Keratinocyte (primary cell): ENCODE data around the gene CARMIL1. TPM values are rescaled to one million over a fixed set of nuclear protein-coding genes. Genes with fewer than 3 reads are reported as not detected.

ENCODE experiments used
- DNase-seq: peaks from one replicate; pipeline ENCODE4 v3.0.0-alpha.2; 2011; ENCODE audit warnings: low read depth, missing footprints, low spot score
- FAIRE-seq: peaks from 2 replicates; lab custom pipeline; 2011; peaks lifted over from hg19 to GRCh38; lab: Jason Lieb, UNC
- H2AFZ ChIP-seq: 2 replicates; pipeline ENCODE4 v1.6.0; 2012; ENCODE audit warnings: low read length, control low read depth, inconsistent platforms; ENCODE audit not compliant: control insufficient read depth
- H3K27ac ChIP-seq: 2 replicates; pipeline ENCODE4 v1.5.1; 2011; ENCODE audit warnings: low read length; ENCODE audit not compliant: control insufficient read depth, insufficient read depth
- H3K27me3 ChIP-seq: 3 replicates; pipeline ENCODE4 v1.6.0; 2011; ENCODE audit warnings: low read length; ENCODE audit not compliant: control insufficient read depth, insufficient read depth; ENCODE audit errors: extremely low read depth
- H3K36me3 ChIP-seq, 2 experiments: 2 replicates in 1 of 2; 3 replicates in 1 of 2; pipeline ENCODE4 v1.5.1; 2011; ENCODE audit warnings: low read length in 2 of 2, mild to moderate bottlenecking in 1 of 2; ENCODE audit not compliant: control insufficient read depth in 2 of 2, insufficient read depth in 2 of 2; ENCODE audit errors: extremely low read depth in 1 of 2
- H3K4me1 ChIP-seq: 3 replicates; pipeline ENCODE4 v1.5.1; 2011; ENCODE audit warnings: low read length; ENCODE audit not compliant: control insufficient read depth, insufficient read depth; ENCODE audit errors: extremely low read depth
- H3K4me2 ChIP-seq: 3 replicates; pipeline ENCODE4 v1.6.0; 2011; ENCODE audit warnings: low read depth, low read length; ENCODE audit not compliant: control insufficient read depth, insufficient read depth; ENCODE audit errors: extremely low read depth
- H3K4me3 ChIP-seq, 3 experiments: fragments of 200-600 bp in 1 of 3; sonication (generic) in 1 of 3; 2 replicates in 2 of 3; 3 replicates in 1 of 3; pipeline ENCODE4 v1.5.1; 2011 to 2016; ENCODE audit warnings: low read length in 3 of 3, mild to moderate bottlenecking in 3 of 3, control low read depth in 2 of 3, inconsistent platforms in 1 of 3, low read depth in 1 of 3, mixed read lengths in 1 of 3, mixed run types in 1 of 3, moderate library complexity in 1 of 3; ENCODE audit not compliant: control insufficient read depth in 2 of 3, insufficient read depth in 2 of 3; ENCODE audit errors: extremely low read depth in 1 of 3
- H3K79me2 ChIP-seq: 2 replicates; pipeline ENCODE4 v1.6.0; 2012; ENCODE audit warnings: low read length; ENCODE audit not compliant: control insufficient read depth, insufficient read depth
- H3K9ac ChIP-seq: 3 replicates; pipeline ENCODE4 v1.6.0; 2011; ENCODE audit warnings: low read length; ENCODE audit not compliant: control insufficient read depth, insufficient read depth; ENCODE audit errors: extremely low read depth
- H3K9me1 ChIP-seq: 3 replicates; pipeline ENCODE4 v1.6.0; 2011; ENCODE audit warnings: low read length; ENCODE audit not compliant: control insufficient read depth, insufficient read depth; ENCODE audit errors: extremely low read depth
- H3K9me3 ChIP-seq: 2 replicates; pipeline ENCODE4 v1.5.1; 2012; ENCODE audit warnings: low read depth, low read length; ENCODE audit not compliant: control insufficient read depth
- H4K20me1 ChIP-seq: 3 replicates; pipeline ENCODE4 v1.6.0; 2011; ENCODE audit warnings: low read length; ENCODE audit not compliant: control insufficient read depth, insufficient read depth; ENCODE audit errors: extremely low read depth
- EZH2 ChIP-seq: IDR thresholded peaks from one replicate; pipeline ENCODE4 v1.6.1; 2012; ENCODE audit warnings: inconsistent platforms, mild to moderate bottlenecking, low read length, moderate library complexity
- dilution Hi-C: fragments of 300-500 bp; cut with MboI; formaldehyde crosslinking; loops from one replicate; pipeline ENCODE4 v1.7.0; 2020; ENCODE audit warnings: low sequenced_read_pairs; ENCODE audit not compliant: extremely low pct_ligation_motif_present
- polyA plus RNA-seq, 5 experiments: library from polyadenylated mRNA; depleted of rRNA in 3 of 5; stranded (reverse) in 3 of 5; stranded (forward) in 1 of 5; unstranded in 1 of 5; fragments of >200 nt; gene quantifications; 1 replicate in 1 of 5; 2 replicates in 3 of 5; 3 replicates in 1 of 5; pipeline versions ENCODE4 v1.2.1 to v1.2.3, GENCODE V29; 2011 to 2012; ENCODE audit warnings: missing spikeins in 2 of 5, low read depth in 1 of 5, low replicate concordance in 1 of 5
- TF ChIP-seq, protein P1 (sequence below), 3 experiments: IDR thresholded peaks in 1 of 3; conservative IDR thresholded peaks in 1 of 3; optimal IDR thresholded peaks in 1 of 3; 2 replicates in 2 of 3; 3 replicates in 1 of 3; pipeline versions ENCODE3 to v1.5.1; 2011; ENCODE audit warnings: low read length in 3 of 3, mild to moderate bottlenecking in 3 of 3, moderate library complexity in 2 of 3, control low read depth in 1 of 3, inconsistent platforms in 1 of 3; ENCODE audit not compliant: insufficient read depth in 2 of 3; ENCODE audit errors: extremely low read depth in 1 of 3

The CARMIL1 gene
- polyA plus RNA-seq, 1 donor (not counting 4 experiments of a cell fraction or from before 2014, with no cell fraction given) = 18.9 TPM

DNA sequence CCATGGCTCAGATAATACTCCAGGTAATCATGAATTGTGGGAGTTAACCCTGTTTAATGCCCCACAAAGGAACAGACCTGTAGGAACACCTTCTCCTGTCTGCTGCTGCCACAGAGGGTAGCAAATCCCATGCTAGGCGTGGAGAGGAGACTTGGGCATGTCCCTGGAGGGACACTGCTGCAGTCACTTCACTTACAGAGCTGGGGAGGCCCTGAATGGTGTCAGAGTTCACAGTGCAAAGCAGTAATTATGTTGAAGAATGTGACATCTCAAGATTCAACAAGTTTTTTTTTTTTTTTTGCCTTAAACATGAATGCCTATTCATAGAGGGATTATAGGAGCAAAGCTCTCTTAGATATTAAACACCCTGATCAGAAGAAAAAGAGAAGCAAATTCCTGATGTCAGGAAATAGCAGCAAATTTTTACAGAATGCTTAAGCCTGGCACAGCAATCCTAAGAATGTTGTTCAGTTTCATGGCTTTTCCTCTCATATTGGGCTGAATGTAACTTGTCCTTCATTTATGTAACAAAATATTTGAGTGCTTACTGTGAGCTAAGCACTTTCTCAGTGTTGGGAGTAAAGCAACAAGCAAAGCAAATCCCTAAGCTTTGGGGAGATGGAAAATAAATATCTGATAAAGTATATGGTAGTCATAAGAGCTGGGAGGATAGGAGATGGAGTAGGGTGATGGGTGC is 45.0 kb downstream of the CARMIL1 start:
- Histone ChIP-seq H3K4me2 (no peak overlapping the region), H3K4me3 (no peak overlapping the region), H3K79me2 (peaks cover 32% of the 10 kb centered on the region), H4K20me1 (no peaks in the 10 kb centered on the region), H3K4me1 (no peaks in the 10 kb centered on the region), H3K27ac (no peak overlapping the region), H2AFZ (no peak overlapping the region), H3K9me1 (no peaks in the 10 kb centered on the region), H3K27me3 (no peaks in the 10 kb centered on the region), H3K36me3 (no peaks in the 10 kb centered on the region), H3K9ac (no peak overlapping the region), H3K9me3 (no peaks in the 10 kb centered on the region)
- TF ChIP-seq, protein P1, sequence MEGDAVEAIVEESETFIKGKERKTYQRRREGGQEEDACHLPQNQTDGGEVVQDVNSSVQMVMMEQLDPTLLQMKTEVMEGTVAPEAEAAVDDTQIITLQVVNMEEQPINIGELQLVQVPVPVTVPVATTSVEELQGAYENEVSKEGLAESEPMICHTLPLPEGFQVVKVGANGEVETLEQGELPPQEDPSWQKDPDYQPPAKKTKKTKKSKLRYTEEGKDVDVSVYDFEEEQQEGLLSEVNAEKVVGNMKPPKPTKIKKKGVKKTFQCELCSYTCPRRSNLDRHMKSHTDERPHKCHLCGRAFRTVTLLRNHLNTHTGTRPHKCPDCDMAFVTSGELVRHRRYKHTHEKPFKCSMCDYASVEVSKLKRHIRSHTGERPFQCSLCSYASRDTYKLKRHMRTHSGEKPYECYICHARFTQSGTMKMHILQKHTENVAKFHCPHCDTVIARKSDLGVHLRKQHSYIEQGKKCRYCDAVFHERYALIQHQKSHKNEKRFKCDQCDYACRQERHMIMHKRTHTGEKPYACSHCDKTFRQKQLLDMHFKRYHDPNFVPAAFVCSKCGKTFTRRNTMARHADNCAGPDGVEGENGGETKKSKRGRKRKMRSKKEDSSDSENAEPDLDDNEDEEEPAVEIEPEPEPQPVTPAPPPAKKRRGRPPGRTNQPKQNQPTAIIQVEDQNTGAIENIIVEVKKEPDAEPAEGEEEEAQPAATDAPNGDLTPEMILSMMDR (optimal IDR thresholded peaks at IDR 0.05 in 1 of 3, IDR thresholded peaks at IDR 0.05 in 1 of 3, conservative IDR thresholded peaks at IDR 0.05 in 1 of 3; ENCODE audit: extremely low read depth in 1 of 3, insufficient read depth in 2 of 3, low read length in 3 of 3) = no peak
- TF ChIP-seq EZH2 = no peak
- DNase-seq = no peak
- dilution Hi-C loops = no loop called here
- no peak for FAIRE-seq

DNA sequence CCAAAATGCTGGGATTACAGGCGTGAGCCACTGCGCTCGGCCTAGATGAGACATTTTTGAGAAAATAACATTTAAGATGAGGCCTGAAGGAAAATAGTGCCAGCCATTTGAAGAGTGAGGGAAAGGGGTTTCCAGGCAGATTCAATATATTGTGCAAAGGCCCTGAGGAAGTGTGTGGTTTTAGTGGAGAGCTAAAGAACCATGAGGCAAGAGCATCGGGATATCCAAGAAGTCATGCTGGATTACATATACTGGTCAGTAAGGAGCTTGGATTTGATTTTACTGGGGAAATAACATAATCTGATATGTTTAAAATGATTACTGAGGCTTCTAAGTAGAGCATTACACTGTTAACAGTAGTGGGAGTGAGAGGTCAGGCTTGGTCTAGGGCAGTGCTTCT is 47.0 kb downstream of the CARMIL1 start:
- Histone ChIP-seq H2AFZ (no peak overlapping the region), H3K27ac (no peak overlapping the region), H3K4me2 (no peak overlapping the region), H3K79me2 (peaks cover 30% of the 10 kb centered on the region), H3K36me3 (no peaks in the 10 kb centered on the region), H3K4me3 (no peak overlapping the region), H3K9ac (no peak overlapping the region), H4K20me1 (peaks cover 2% of the 10 kb centered on the region), H3K9me3 (no peaks in the 10 kb centered on the region), H3K4me1 (peaks cover under 1% of the 10 kb centered on the region), H3K27me3 (no peaks in the 10 kb centered on the region), H3K9me1 (no peaks in the 10 kb centered on the region)
- TF ChIP-seq, protein P1 (optimal IDR thresholded peaks at IDR 0.05 in 1 of 3, IDR thresholded peaks at IDR 0.05 in 1 of 3, conservative IDR thresholded peaks at IDR 0.05 in 1 of 3; ENCODE audit: extremely low read depth in 1 of 3, insufficient read depth in 2 of 3, low read length in 3 of 3) = no peak
- TF ChIP-seq EZH2 = no peak
- dilution Hi-C loops = no loop called here
- FAIRE-seq (no peak), DNase-seq (no peak)
